Measurements from ENCODE around the gene PCYT1B.

Gene PCYT1B

DNA sequence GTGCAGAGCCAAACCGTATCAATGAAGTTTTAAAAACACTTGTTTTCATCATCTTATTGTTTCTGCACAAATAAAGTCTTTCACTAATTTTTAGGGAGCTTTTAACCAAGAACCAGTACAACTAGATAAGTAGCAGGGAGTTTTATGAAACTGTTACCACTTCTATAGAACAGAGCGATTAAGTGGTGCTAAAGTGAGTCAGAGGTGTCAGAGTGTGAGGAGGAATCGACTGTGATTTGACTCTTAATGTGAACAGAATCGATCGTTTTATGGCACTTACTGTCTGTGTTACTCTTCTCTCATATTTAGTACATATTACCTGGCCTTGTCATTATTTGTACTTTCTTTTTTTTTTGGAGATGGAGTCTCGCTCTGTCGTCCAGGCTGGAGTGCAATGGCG is 138.8 kb downstream of the PCYT1B start:
- TF ChIP-seq, protein P1, sequence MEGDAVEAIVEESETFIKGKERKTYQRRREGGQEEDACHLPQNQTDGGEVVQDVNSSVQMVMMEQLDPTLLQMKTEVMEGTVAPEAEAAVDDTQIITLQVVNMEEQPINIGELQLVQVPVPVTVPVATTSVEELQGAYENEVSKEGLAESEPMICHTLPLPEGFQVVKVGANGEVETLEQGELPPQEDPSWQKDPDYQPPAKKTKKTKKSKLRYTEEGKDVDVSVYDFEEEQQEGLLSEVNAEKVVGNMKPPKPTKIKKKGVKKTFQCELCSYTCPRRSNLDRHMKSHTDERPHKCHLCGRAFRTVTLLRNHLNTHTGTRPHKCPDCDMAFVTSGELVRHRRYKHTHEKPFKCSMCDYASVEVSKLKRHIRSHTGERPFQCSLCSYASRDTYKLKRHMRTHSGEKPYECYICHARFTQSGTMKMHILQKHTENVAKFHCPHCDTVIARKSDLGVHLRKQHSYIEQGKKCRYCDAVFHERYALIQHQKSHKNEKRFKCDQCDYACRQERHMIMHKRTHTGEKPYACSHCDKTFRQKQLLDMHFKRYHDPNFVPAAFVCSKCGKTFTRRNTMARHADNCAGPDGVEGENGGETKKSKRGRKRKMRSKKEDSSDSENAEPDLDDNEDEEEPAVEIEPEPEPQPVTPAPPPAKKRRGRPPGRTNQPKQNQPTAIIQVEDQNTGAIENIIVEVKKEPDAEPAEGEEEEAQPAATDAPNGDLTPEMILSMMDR (IDR thresholded peaks at IDR 0.05; ENCODE audit: low read depth, low read length): no peak
- no peak overlapping the region for H3K4me3 ChIP-seq (ENCODE audit: low read depth, low read length)

Data from WI38 (cell line).